Measurements from ENCODE around the gene GMIP.

GMIP gene

DNA sequence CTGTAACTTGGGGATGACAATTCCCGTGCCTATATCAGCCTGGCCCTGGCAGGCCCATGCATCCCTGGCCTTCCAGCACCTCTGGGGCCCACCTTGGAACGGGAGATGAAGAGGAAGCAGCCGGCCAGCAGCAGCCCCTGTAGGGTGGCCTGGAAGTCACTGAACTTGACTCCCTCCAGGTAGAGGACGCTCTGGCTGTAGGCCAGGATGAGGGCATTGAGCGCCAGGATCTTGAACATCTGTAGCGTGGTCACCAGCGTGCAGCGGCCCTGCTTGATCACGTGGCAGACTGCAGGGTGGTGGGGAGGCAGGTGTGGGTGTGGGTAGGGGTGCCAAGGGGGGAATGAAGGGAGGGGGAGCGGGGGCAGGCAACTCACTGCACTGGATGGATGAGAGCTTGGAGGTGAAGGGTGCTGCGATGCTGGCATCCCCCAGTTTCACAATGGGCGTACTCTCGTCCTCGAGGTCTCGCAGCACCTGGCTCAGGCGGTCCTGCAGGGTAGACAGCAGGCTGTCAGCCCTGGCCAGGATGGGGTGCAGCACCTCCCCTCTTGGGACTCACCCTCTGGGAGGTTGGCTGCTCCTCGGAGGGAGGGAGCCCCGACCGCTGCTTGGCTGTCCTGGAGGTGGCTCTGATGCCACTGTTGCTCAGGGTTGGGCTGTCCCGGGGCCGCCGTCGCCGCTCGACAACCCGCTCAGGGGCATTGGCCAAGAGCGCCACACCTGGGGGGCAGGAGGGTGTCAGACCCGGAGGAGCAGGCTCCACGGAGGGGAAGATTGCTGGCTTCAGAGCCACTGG, 3.8 kb upstream of the GMIP start:
- peaks cover 11% of the 10 kb centered on the region for H3K79me2 ChIP-seq (ENCODE audit: control insufficient read depth, low read length)
- no peaks in the 10 kb centered on the region for H3K27me3 ChIP-seq (ENCODE audit: control insufficient read depth, low read length)
- peaks cover 74% of the 10 kb centered on the region for H3K36me3 ChIP-seq (ENCODE audit: control insufficient read depth, low read length)
- peaks cover 11% of the 10 kb centered on the region for H3F3A ChIP-seq (ENCODE audit: control insufficient read depth, insufficient read depth)
- H3K27ac ChIP-seq (ENCODE audit: low read depth, low read length) = no peak overlapping the region
- H3K9me3 ChIP-seq (ENCODE audit: control insufficient read depth, insufficient read depth, low read length) = no peaks in the 10 kb centered on the region
- H3K4me2 ChIP-seq (ENCODE audit: low read length) = no peak overlapping the region
- H3K4me3 ChIP-seq (ENCODE audit: low read length) = no peak overlapping the region
- TF ChIP-seq EZH2phosphoT487 (IDR thresholded peaks at IDR 0.05; ENCODE audit: borderline replicate concordance, low read length) (no peak), CTCF (IDR thresholded peaks at IDR 0.05; ENCODE audit: low read depth, low read length, poor library complexity, severe bottlenecking) (no peak)
- no peaks in the 10 kb centered on the region for H3K9me2 ChIP-seq (replicated peaks; ENCODE audit: control insufficient read depth, low read length)
- no peaks in the 10 kb centered on the region for H4K20me1 ChIP-seq (ENCODE audit: control insufficient read depth, insufficient read depth, low read depth, low read length)
- peaks cover 16% of the 10 kb centered on the region for H3K4me1 ChIP-seq (ENCODE audit: control insufficient read depth, low read length)

DNA sequence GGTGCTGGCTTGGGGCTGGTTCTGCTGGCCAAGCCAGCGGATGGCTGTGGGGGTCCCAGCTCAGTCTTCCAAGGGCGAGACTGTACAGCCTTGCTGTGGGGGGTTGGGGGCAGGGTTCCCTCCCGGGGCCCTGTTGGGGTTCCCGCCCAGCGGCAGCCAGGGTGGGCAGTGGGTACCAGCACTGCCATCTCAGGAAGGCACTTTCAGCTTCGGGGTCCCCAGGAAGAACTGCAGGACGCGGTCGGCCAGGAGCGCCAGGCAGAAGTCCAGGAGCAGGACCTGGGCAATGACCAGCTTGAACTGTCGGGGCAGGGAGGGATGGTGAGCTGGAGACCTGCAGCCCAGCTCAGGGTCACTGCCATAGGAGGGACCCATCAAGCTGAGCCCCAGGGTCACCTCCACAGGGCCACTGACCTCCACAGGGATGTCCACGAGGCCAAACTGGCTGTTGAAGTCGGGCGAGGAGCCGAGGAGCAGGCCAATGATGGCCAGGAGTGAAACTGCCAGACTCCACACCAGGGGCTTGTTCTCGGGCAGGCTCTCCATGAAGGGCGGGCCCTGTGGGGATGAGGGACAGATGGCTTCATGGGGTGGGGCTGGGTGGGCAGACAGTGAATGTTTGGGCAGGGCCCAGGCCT, 1.9 kb upstream of the GMIP start:
- H3F3A ChIP-seq (ENCODE audit: control insufficient read depth, insufficient read depth) = peaks cover 11% of the 10 kb centered on the region
- TF ChIP-seq EZH2phosphoT487 (IDR thresholded peaks at IDR 0.05; ENCODE audit: borderline replicate concordance, low read length) (no peak), CTCF (IDR thresholded peaks at IDR 0.05; ENCODE audit: low read depth, low read length, poor library complexity, severe bottlenecking) (no peak)
- H3K9me2 ChIP-seq (replicated peaks; ENCODE audit: control insufficient read depth, low read length) = no peaks in the 10 kb centered on the region
- H3K79me2 ChIP-seq (ENCODE audit: control insufficient read depth, low read length) = peaks cover 19% of the 10 kb centered on the region
- no peaks in the 10 kb centered on the region for H3K27me3 ChIP-seq (ENCODE audit: control insufficient read depth, low read length)
- H3K27ac ChIP-seq (ENCODE audit: low read depth, low read length) = no peak overlapping the region
- H3K4me3 ChIP-seq (ENCODE audit: low read length) = no peak overlapping the region
- H3K36me3 ChIP-seq (ENCODE audit: control insufficient read depth, low read length) = peaks cover 65% of the 10 kb centered on the region
- H4K20me1 ChIP-seq (ENCODE audit: control insufficient read depth, insufficient read depth, low read depth, low read length) = no peaks in the 10 kb centered on the region
- H3K9me3 ChIP-seq (ENCODE audit: control insufficient read depth, insufficient read depth, low read length) = no peaks in the 10 kb centered on the region
- no peak overlapping the region for H3K4me2 ChIP-seq (ENCODE audit: low read length)
- peaks cover 23% of the 10 kb centered on the region for H3K4me1 ChIP-seq (ENCODE audit: control insufficient read depth, low read length)

- H3K36me3 ChIP-seq (ENCODE audit: control insufficient read depth, low read length) = peaks cover 64% of the 10 kb centered on the region
These were observed 564 bp upstream of the GMIP start for GRCh38 chr19:19644054-19644388.

More at GRCh38 chr19:19644054-19644388, 564 bp upstream of the GMIP start:
- Histone ChIP-seq H3K4me1 (ENCODE audit: control insufficient read depth, low read length) (peaks cover 23% of the 10 kb centered on the region), H3K9me3 (ENCODE audit: control insufficient read depth, insufficient read depth, low read length) (no peaks in the 10 kb centered on the region), H3K4me2 (ENCODE audit: low read length) (peak overlapping the region; percentile 91), H3F3A (ENCODE audit: control insufficient read depth, insufficient read depth) (peaks cover 11% of the 10 kb centered on the region), H3K27ac (ENCODE audit: low read depth, low read length) (peak overlapping the region; percentile 80), H3K4me3 (ENCODE audit: low read length) (peak overlapping the region; percentile 85), H3K9me2 (replicated peaks; ENCODE audit: control insufficient read depth, low read length) (no peaks in the 10 kb centered on the region), H4K20me1 (ENCODE audit: control insufficient read depth, insufficient read depth, low read depth, low read length) (no peaks in the 10 kb centered on the region), H3K27me3 (ENCODE audit: control insufficient read depth, low read length) (no peaks in the 10 kb centered on the region), H3K79me2 (ENCODE audit: control insufficient read depth, low read length) (peaks cover 19% of the 10 kb centered on the region)
- TF ChIP-seq EZH2phosphoT487 (IDR thresholded peaks at IDR 0.05; ENCODE audit: borderline replicate concordance, low read length) (no peak), CTCF (IDR thresholded peaks at IDR 0.05; ENCODE audit: low read depth, low read length, poor library complexity, severe bottlenecking) (peak; percentile 17)
